ENCODE results near the gene SEZ6.
A peak's percentile ranks its signal among the peaks of the same experiment; 100 is the strongest.

Gene SEZ6

DNA sequence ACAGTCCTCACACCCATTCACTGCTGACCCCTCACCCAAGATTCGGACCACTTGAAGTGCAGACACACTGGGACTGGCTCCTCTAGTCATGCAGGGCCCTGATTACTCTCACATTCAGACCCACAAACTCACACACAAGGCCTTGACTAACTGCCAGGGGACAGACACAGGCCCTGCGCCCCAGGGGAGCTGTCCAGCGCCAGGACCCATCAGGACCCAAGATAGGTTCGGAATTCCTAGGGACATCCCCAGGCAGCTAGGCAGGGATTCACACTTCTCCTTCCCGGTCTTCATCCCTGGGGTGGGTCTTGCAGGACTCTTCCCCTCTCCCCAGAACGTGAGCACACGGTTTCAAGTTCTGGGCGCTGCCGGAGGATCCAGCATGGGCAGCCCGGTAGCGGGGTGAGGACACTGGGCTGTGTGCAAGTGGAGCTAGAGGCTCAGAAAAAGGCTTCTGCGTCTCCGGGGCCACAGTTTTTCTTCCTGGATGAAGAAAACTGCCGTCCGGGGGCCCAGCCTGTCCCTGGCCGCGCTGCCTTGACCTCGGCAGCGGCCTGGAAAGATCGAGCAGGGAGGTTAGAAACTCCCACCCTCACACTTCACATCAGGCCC lies 1.6 kb downstream of the SEZ6 start:
- intact Hi-C loops (cut with DNase I): no loop called here
- DNase-seq: peak in 2 of 10 donors; percentile 57 to 87

DNA sequence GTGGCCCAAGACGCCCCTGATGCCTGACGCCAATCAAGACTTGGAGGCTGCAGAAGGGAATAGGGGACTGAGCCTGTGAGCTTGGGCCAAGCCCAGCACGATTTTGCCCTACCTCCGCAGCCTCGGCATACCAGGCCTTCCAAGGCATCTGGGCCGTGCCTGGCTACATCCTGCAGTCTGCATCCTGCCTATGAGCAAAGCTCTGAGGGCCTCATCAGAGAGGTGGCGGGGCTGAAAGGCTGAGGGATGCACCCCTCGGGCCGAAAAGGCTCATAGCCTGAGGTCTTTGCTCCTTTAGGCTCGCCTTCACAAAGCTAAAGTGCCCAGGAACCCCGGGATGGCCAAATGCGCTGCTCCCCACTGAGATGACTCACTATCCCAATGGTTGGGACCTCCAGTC lies 2.5 kb downstream of the SEZ6 start:
- peak in 2 of 10 donors; percentile 66 to 74 for DNase-seq
- intact Hi-C loops (cut with DNase I): no loop called here

DNA sequence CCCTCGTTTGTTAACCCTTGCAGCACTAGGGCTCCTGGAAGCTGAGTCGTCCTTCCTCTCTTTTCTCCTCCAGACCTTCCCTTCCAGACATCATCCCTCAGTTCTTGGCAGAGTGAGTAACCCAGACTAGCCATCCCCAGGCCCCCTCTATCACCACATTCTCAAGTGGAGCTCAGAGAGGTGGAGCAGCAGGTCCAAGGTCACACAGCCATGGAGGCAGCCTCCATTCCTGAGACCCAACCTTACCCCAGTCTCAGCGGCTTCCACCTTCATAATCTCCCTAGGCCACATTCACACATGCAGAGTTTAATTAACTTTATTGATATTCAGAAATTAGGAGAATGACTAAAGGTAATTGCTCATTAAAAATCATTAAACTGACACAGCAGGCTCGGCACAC lies 3.0 kb downstream of the SEZ6 start:
- DNase-seq: peak in 1 of 10 donors; percentile 31
- intact Hi-C loops (cut with DNase I): no loop called here

GRCh38 chr17:29000973-29001372 lies 4.9 kb downstream of the SEZ6 start:
- intact Hi-C loops (cut with DNase I): no loop called here
- DNase-seq: peak in 1 of 10 donors; percentile 45

DNA sequence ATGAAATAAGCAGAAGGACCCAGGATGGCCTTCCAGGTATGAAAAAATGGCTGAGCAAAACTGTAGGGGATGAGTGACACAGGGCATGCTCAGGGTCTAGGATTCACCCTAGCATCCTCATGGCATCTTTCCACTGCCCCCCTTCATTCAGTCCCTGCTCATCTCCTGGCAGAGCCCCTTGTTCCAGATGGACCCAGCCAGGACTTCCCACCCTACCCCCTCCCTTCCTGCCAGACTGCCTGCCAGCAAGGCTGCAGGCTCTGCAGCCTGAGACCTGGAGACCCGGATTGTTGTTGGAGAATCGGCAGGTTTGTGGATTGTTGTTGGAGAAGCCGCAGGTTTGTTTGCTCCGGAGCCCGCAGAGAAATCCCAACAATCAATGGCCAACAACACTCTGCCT lies 6.6 kb downstream of the SEZ6 start:
- DNase-seq: peak in 1 of 10 donors; percentile 18
- intact Hi-C loops (cut with DNase I): no loop called here

GRCh38 chr17:28997806-28998205 lies 8.0 kb downstream of the SEZ6 start:
- intact Hi-C loops (cut with DNase I): no loop called here
- DNase-seq: peak in 1 of 10 donors; percentile 67

DNA sequence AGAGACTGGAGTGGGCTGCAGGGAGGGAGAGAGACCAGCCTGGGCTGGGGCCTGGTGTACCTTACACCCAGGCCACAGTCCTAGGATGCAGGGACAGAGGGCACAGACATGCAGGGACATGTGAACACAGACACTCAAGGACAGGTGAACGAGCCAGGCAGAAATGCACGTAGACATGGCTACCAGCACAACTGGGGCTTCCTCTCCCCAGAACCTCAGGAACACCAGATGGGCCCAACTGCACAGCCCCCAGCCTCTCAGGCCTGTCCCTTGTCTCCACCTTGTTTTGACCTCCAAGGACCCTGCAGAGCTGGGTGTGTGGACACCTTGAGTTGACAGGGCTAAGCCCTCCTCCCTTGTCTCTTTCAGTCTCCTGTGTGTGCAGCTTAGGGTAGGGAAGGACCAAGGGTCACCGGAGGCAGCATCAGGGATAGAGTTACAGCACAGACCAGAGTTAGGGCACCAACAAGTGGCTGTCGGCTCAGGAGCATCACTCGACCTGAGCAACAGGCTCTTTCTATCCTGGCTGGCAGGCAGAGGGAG lies 9.2 kb downstream of the SEZ6 start:
- DNase-seq: no peak
- intact Hi-C loops (cut with DNase I): no loop called here

GRCh38 chr17:28993645-28994426 lies 12.0 kb downstream of the SEZ6 start:
- intact Hi-C loops (cut with DNase I): no loop called here
- no peak for DNase-seq

DNA sequence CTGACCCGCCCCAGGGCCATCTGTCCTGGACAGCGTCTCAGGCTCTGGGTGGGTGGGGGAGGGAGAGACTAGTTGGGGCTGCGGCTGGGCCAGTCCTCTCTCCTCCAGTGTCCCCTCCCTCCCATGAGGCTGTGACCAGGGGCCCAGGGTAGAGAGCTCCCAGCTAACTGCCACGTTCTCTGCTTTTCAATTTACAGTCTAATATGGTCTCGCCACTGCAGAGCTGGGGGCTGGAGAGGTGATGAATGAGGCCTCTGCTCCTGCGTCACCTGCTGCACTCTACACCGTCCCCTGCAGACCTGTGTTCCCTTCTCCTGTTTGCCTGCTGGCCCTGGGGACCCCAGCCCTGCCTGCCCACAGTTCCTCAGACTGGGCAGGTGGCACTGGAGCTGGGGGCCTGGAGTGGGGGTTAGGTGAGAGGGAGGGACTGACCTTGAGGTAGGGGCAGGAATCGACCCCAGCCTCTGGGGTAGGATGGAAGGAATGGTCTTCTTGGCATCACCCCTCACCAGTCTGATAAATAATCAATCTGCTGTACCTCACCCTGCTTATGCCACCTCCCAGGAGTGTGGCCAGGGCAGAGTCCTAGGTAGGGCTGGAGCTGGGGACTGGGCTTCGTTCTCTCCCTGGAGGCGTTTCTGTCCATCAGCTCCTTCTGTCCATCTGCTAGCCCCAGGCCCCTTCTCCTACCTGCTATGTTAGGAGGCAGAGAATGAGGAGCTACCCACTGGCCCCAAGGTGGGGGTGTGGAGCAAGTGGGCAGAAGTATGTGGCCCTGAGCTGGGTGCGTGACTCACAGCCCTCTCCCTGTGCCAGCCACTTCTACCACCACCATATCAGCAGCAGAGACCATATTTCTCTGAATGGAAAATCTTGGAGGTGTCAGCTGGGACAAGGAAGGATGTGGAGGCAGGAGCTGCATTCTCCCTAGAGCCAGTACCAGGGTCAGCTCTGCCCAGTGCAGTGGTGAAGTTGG lies 12.9 kb downstream of the SEZ6 start:
- DNase-seq: no peak
- intact Hi-C loops (cut with DNase I): no loop called here

DNA sequence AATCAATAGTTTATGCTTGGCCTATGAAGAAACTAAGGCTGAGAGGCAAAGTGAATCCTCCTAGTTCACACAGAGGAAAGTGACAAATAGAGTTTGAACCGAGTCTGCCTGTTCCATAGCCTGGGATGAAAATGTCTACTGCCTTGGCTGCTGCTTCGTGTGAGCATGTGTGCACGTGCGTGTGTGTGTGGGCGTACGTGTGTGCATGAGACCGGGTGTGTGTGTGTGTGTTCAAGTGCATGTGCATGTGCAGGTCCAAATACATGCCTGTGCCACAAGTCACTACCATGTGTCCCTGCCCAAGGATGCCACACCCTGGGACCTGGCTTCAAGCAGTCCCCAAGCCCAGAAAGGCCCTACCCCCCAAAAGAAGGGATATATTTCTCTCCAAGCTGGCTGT lies 13.6 kb downstream of the SEZ6 start:
- intact Hi-C loops (cut with DNase I): no loop called here
- peak in 1 of 10 donors; percentile 45 for DNase-seq

DNA sequence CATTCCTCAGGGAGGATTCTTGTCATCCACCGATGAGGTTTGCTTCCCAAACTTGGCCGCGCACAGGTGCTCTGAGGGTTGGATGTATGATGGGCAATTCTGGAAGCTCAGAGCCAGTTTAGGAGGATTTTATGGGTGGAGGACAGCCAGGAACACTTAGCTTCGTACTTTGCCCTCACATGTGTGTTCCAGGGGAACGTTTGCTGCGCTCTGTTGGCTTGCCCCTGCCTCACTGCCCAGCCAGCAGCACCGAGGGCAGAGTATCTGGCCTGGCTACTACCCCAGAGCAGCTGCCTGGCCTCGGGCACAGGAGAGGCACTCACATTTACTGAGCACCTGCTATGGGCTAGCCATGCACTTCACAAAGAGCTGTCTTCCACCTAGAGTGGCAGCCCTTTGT lies 14.1 kb downstream of the SEZ6 start:
- DNase-seq: peak in 1 of 10 donors; percentile 67
- intact Hi-C loops (cut with DNase I): no loop called here

DNA sequence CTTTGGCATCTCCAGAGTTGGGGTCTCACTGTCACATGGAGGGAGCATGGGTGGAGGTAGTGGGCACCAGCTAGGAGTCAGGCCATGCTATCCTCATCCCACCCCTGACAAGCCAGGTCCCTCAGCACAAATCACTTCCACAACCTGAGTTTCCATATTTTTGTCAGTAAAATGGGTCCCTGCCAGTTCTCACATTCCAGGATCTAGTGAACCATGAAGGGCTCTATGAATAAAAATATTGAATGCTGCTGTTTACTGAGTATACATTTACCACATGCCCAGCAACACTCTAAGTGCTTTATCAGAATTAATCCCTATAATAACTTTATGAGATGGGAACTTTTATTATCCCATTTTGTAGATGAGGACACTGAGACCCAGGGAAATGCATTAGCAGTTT lies 16.8 kb downstream of the SEZ6 start:
- intact Hi-C loops (cut with DNase I): no loop called here
- no peak for DNase-seq

- DNase-seq: peak in 1 of 10 donors; percentile 49
- intact Hi-C loops (cut with DNase I): no loop called here
These were observed 17.4 kb downstream of the SEZ6 start for GRCh38 chr17:28988475-28988874.

DNA sequence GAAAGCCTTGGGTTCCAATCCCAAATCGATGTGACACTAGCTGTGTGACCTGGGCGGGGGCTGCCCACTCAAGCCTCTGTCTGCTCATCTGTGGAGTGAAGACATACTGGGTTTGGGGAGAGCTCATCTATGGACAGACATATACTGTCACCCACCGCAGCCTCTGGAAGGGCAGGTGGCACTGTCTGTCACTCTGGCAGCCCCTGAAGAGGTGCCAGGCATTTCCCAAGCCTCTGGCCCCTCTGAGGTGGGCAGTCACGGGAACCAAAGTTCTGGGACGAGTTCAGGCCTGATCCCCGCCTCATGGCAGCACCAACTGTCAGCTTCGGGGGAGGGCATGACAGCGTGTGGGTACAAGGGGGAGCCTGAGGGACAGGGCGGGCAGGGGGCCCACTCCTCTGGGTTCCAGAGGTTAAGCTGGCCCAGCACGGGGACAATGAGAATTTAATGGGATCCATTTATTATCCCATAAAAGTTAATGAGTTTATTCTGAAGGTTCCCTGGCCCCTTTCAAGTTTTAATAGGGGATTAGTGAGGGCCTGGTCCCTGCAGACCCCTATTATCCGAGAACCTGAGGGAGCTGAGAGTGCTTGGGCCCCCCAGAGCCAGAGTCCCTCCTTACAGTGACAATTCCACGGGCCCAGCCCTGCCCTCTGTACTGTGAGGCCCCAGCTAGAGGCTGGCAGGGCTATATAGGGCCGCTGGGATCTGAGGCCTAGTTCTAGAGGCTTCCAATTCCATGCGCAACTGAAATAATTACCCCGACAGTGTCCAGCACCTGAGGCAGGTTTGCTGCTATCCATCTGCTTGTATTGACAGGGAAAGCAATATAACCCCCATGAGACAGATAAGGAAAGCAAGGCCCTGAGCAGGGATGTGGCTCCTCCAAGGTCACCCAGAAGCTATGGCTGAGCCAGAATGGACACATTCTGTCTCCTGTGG lies 18.8 kb downstream of the SEZ6 start:
- intact Hi-C loops (cut with DNase I): no loop called here

GRCh38 chr17:28985950-28986713 lies 19.7 kb downstream of the SEZ6 start:
- intact Hi-C loops (cut with DNase I): no loop called here
- no peak for DNase-seq

More for the DNA sequence above, 18.8 kb downstream of the SEZ6 start:
- DNase-seq: no peak

DNA sequence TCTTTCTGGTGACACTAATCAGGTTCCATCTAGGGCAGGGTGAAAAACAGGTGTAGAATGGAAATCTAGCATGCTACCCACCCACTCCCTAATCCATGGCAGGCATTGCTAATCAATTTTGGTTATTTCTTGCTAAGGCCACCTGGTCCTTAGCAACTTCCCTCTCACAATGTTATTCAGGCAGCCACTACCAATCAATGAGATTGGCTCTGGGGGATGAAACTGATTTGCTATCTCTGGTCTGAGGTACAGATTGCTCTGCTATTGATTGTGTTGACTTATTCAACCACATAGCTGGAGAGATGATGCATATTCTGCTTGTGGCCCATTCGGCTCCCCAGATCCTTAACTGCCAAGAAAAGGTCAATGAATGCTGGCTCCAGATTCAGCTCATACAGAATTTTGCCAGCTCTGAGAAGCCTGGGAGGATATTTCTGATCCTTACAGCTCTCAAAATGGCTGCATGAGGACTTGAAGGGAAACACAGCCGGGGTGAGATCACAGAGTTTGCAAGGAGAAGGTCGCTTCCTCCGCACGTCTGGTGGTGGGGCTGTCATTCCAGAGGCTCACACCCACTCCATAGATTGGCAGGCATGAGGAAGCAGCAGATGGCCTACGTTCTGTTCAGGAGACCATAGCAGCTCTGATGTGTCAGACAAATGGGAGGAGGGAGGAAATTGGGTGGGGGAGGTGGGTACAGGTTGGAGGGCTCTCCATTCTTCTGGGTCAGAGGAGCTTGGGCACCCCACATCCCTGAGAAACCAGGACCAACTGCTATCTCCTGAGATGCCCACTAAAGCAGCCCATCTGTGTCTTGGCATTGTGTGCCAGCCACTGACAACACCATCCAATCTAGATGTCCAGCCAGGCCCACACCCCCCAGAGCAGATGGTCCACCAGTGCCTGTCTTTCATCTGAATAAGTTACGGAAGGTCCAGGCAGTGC lies 22.3 kb downstream of the SEZ6 start:
- intact Hi-C loops (cut with DNase I): loop anchor here (5.0 kb wide), 1 partner anchor 84 kb away; no protein-coding TSS in a partner anchor
- peak in 8 of 10 donors; percentile 42 to 95 (median 70) for DNase-seq

DNA sequence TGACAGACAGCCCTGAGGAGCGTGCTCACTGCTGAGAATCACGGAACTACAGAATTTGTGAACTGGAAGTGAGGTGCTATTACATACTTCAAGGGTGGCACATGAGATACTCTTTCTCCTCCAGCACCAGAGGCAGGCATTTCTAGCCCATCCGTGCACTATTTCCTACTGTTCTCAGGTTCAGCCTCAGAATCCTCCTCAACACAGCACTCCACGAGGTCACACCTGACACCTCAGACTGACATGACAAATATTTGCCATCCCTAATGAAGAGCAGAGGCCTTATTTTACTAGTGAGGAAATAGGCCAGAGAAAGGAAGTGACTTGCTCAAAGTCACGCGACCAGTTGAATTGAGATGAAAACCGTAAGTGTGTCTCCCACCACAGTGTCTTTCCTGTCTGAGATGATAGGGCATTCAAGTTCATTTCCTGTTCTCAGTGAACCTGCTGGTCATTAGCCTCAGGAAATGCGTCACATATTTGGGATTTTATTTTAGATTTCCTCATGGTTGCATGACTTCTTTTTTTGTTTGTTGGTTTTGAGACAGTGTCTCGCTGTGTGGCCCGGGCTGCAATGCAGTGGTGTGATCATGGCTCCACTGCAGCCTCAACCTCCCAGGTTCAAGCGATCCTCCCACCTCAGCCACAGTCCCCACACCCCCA lies 23.6 kb downstream of the SEZ6 start:
- intact Hi-C loops (cut with DNase I): loop anchor here (5.0 kb wide), 1 partner anchor 85 kb away; no protein-coding TSS in a partner anchor
- no peak for DNase-seq
